CD4-positive, alpha-beta T cell treated with Interleukin-21 for 1 hour (primary cell): Measurements from ENCODE around the gene DCAF6.

Experiments used
- DNase-seq: peaks from one replicate; pipeline ENCODE4 v3.0.0-alpha.2; 2020

Gene DCAF6

DNA sequence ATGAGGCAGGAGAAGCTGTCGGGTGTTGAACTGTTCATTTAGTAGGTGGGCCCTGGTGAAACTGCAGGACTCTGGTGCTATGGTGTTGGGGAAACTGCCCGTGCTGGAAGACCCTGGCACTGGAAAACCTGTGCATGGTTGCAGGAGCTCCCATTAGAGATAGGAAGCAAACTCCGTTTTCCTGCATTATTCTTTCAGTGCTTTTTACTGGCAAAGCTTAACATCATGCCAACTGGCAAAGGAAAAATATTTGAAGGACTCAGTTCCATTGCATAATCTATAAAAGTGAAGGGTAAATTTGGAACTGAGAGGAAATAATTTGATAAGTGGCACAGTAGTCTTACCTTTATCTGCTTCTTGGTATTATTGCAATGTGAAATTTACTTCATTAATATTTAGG lies 32.1 kb downstream of the DCAF6 start:
- DNase-seq = no peak

- DNase-seq = no peak
Measured at GRCh38 chr1:167973832-167974231, 37.3 kb downstream of the DCAF6 start.

DNA sequence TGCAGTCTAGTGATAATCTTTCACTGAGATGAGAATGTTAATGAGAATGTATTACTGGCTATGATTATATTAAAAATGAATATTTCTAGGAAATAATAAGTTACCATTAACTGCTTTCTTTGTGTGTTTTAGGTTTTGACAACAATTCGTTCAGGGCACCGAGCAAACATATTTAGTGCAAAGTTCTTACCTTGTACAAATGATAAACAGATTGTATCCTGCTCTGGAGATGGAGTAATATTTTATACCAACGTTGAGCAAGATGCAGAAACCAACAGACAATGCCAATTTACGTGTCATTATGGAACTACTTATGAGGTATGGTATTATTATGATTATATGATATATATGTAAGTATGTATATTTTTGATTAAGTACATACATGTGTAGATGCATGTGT lies 38.2 kb downstream of the DCAF6 start:
- DNase-seq = no peak

GRCh38 chr1:167977245-167977644 lies 40.8 kb downstream of the DCAF6 start:
- DNase-seq = no peak

GRCh38 chr1:167981933-167982332 lies 45.5 kb downstream of the DCAF6 start:
- no peak for DNase-seq

- no peak for DNase-seq
Measured at GRCh38 chr1:167983797-167984420, 47.4 kb downstream of the DCAF6 start.

- DNase-seq = peak; percentile 2
Measured at GRCh38 chr1:167984886-167985489, 48.5 kb downstream of the DCAF6 start.

- no peak for DNase-seq
Measured at GRCh38 chr1:167987174-167987573, 50.7 kb downstream of the DCAF6 start.

DNA sequence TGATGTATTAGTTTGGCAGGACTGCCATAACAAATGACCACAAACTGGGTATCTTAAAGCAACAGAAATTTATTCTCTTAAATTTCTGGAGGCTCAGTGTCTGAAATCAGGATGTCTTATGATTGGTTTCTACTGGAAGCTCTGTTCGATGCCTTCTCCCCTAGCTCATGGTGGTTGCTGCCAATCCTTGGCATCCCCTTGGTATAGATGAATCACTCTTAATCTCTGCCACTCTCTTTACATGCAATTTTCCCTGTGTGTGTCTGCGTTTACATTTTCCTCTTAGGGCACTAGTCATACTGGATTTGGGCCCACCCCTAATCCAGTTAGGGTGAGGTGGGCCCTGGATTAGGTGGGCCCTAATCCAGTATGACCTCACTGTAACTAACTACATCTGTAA lies 55.1 kb downstream of the DCAF6 start:
- no peak for DNase-seq

DNA sequence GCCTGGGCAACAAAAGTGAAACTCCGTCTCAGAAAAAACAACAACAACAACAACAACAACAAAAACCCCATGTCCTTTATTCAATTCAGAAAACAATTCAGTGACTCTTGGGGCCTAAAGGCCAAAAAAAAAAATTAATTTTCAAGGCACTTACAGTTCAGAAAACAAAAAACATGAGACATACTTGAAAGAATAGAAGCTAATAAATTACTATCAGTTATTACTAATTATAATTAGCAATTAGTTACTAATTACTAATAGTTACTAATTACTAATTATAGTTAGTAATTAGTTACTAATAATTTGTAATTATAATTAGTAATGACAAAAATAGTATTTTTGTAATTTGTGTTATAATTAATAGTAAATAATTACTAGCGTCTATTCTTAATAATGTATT lies 57.2 kb downstream of the DCAF6 start:
- DNase-seq = no peak

DNA sequence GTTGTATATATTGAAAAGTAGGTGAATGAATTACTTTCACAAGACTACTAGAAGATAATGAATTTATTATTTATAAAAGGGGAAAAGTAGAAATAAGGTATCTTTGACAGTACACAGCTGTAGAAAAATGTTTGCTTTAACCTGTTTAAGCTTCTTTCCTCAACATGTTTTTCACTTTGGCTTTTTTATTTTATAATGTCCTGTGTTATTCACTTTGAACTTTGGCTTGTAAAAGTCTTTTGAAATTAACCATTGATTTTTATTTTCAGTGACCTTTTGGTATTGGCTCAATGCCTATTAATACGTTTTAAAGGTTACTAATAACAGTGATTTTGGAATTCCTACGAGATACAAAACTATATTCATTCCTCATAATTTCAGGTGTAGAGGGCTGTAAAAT lies 58.1 kb downstream of the DCAF6 start:
- DNase-seq = no peak

- no peak for DNase-seq
Measured at GRCh38 chr1:167995038-167995437, 58.6 kb downstream of the DCAF6 start.

GRCh38 chr1:167996266-167996665 lies 59.8 kb downstream of the DCAF6 start:
- DNase-seq = no peak

DNA sequence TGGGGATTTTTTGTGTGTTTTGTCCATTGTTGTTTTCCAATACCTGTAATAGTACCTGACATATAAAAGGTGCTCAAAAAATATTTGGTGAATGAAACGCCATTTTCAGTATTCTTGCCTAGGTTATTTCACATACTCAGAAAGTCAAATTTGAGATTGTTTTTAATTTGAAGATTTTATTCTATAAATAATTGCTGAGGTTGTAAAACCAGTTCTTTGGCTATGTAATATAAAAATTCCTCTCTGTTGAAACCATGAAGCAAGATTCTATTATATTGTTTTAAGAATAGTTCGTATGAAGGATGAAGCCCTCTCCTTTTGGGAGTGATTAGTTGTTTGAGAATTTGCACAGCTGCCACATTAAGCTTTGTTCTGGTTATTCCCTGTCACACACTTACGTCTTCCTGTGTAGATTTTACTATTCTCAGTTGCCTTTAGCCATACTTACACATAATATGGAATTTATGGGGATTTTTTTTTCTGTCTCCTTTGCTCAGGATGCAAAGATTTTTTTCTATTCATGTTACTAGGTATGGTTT lies 60.6 kb downstream of the DCAF6 start:
- no peak for DNase-seq

DNA sequence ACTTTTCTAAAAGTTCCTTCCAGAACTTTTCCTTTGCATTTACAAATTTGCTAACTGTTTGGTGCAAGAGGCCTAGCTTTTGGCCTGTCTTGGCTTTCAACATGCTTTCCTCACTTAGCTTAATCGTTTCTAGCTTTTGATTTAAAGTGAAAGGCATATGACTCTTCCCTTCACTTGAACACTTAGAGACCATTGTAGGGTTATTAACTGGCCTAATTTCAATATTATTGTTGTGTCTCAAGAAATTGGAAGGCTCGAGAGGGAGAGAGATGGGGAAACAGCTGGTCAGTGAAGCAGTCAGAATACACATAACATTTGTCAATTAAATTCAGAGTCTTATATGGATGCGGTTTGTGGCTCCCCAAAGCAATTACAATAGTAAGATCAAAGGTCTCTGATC lies 63.4 kb downstream of the DCAF6 start:
- DNase-seq = no peak

- DNase-seq = no peak
Measured at GRCh38 chr1:168000656-168001055, 64.2 kb downstream of the DCAF6 start.

GRCh38 chr1:168001213-168001612 lies 64.7 kb downstream of the DCAF6 start:
- no peak for DNase-seq

DNA sequence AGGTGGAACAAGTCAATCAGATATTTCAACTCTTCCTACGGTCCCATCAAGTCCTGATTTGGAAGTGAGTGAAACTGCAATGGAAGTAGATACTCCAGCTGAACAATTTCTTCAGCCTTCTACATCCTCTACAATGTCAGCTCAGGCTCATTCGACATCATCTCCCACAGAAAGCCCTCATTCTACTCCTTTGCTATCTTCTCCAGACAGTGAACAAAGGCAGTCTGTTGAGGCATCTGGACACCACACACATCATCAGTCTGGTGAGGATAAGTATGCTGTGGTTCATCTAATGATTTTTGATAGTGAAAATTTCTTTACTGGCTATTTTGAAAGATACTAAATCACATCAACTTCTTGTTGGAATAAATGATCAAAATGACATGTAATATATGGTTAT lies 68.0 kb downstream of the DCAF6 start:
- DNase-seq = no peak

GRCh38 chr1:168005529-168005928 lies 69.0 kb downstream of the DCAF6 start:
- no peak for DNase-seq

- no peak for DNase-seq
Measured at GRCh38 chr1:168007691-168008090, 71.2 kb downstream of the DCAF6 start.

- no peak for DNase-seq
Measured at GRCh38 chr1:168008595-168008994, 72.1 kb downstream of the DCAF6 start.

DNA sequence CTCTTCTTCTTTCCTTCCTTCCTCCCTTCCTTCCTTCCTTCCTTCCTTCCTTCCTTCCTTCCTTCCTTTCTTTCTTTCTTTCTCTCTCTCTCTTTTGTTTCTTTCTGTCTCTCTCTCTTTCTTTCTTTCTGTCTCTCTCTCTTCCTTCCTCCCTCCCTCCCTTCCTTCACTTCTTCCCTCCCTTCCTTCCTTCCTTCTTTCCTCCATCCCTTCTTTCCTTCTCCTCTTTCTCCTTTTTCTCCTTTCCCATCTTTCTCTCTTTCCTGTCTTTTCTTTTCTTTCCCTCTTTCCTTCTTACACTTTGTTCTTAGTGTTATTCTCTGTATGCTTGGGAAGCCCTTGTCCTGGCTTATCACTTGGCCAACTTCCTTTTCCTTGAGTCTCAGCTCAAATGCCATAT lies 72.8 kb downstream of the DCAF6 start:
- DNase-seq = no peak

DNA sequence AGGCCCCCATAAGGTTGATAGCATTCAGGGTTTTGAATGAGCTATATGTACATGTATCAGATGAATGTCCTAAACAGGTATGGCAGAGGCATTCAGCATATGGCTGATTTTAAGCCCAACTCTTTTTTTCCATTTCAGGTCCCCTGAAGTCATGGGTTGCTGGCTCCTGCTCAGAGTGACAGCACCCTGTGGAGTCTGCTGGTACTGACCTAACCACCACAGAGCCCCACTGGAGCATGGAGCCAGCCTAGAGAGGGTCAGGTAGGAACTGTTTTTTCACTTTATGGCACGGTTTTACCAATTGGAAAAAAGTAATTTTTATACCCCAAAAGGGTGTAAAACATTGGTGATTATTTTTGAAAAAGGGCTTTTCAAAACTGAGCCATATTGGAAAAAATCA lies 82.9 kb downstream of the DCAF6 start:
- no peak for DNase-seq

GRCh38 chr1:168031198-168031597 lies 94.7 kb downstream of the DCAF6 start:
- no peak for DNase-seq

GRCh38 chr1:168031627-168032026 lies 95.1 kb downstream of the DCAF6 start:
- no peak for DNase-seq
